HG03575 (cell line): ENCODE results near the gene VASP.

ENCODE experiments used
- ATAC-seq: cut with Tn5 transposase; IDR thresholded peaks from one replicate; pipeline ENCODE4 v1.9.1; 2021; ENCODE audit not compliant: unreplicated experiment, insufficient number of reproducible peaks, low FRiP score; ENCODE audit errors: extremely low read depth

Gene VASP

DNA sequence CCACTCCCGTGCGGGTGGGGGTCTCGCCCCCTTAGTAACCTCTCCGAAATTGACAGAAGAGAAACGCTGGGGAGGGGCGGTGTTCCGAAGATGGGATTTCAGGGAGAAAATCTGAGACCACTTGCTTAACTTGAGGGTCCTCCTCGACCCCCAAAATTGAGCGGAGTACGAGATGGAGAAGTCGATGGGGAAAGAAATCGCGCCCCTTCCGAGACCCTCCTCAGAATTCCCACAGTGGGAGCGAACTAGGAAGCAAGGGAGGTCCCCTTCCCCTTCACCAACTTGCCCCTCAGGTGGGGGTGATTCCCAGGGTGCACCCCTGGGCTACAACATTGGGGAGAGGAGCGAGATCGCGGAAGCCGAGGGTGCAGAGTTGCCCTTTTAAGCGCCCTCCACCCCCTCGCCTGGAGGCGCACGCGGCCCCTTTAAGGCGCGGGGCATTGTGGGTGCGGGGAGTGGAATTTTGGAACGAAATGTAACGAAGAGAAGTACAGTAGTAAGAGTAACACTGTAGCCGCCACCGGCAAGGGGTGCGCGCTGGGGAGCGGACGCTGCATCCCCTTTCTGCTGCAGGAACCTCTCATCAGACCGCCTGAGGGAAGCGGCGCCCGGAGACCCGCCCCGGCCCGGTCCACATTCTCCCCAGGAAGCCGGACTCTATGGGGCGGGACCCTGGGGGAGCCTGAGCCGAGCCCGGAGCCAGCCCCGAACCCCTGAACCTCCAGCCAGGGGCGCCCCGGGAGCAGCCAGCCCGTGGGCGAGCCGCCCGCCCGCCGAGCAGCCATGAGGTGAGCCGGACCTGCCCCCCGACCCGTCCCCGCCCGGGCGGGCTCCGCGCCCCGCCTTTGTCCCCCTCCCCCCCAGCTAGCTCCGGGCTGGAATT lies at the start of gene VASP:
Gene VASP, plus strand, starts transcription at position 491 of the 883 bp plus-strand sequence. Its CDS starts 293 bp downstream, at position 784.
- peak; percentile 22 for ATAC-seq

DNA sequence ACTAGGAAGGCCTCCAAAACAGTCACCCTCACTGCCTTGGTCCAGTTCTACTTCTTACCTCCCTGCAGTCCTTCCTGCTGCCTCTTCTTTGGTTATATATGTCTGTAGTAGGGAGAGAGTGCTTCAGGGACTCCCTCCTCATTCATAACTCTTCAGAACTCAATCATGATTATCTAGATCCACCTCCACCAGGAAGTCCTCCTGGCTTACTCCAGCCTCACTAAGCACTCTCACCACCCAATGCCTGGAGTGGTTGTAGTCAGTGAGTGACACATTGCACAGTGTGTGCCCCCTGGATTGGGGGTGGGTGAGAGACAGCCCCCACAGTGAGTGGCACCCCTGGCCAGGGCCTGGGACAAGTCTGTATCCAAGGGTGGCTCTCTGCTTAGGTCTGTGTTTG lies 49.5 kb upstream of the VASP start:
- ATAC-seq = no peak

DNA sequence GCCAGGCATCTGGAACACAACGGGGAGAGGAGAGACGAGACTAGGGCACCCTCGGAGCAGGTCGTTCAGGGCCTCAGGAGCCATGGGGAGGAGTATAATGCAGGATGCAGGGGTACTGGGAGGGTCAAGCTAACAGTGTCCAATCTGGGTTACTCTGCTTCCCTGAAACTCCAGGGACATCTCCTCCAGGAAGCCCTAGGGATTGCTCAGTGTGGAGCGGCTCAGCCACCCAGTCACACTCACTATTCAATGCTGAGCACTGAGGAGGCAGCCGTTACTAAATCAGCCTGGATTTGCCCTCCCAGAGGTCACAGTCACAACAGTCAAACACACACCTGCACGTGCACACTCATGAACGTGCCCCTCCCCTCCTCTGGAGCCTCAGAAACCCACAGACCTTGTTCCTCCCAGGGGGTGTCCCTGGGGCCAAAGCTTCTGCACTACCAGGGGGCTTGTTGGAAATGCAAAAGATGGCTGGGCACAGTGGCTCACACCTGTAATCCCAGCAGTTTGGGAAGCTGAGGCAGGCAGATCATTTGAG lies 46.4 kb upstream of the VASP start:
- ATAC-seq = no peak

DNA sequence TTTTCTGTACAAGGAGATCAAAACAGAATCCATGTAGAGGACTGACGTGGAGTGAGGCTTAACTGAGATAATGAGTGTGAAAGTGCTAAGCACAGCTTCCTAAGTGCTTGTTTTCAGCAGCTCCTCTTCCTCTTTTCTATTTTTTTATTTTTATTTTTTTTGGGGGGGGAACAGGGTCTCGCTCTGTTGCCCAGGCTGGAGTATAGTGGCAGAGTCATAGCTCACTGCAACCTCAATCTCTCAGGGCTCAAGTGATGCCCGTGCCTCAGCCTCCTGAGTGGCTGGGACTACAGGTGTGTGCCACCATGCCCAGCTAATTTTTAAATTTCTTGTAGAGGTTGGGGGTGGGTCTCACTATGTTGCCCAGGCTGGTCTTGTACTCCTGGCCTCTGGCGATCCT lies 45.1 kb upstream of the VASP start:
- ATAC-seq = no peak

DNA sequence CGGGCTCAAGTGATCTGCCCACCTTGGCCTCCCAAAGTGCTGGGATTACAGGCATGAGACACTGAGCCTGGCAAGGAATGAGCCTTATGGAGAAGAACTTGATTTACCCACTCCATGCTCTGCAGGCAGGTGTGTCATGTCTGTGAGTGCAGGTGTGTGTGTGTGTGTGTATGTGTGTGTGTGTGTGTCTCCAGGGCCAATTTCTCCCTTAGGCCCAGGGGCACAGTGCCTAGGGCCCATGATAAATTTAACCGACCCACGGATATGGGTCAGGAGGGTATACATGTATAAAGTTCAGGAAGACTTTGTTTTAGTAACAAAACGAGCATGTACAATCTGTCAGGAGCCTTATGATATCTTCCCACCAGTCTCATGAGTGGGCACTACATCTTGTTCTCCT lies 44.0 kb upstream of the VASP start:
- ATAC-seq = no peak

DNA sequence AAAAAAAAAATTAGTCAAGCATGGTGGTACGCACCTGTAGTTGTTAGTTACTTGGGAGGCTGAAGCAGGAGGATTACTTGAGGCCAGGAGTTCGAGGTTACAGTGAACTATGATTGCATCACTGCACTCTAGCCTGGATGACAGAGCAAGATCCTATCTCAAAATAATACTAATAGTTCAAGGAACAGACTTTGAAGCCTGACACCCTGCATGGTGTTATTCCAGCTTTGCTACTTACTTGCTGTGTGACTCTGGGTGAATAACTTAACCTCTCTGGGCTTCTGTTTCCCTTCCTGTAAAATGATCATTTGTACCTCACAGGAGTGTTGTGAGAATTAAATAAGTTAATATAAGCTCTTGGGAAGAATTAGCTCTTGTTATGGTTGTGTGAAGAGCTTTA lies 43.0 kb upstream of the VASP start:
- no peak for ATAC-seq

DNA sequence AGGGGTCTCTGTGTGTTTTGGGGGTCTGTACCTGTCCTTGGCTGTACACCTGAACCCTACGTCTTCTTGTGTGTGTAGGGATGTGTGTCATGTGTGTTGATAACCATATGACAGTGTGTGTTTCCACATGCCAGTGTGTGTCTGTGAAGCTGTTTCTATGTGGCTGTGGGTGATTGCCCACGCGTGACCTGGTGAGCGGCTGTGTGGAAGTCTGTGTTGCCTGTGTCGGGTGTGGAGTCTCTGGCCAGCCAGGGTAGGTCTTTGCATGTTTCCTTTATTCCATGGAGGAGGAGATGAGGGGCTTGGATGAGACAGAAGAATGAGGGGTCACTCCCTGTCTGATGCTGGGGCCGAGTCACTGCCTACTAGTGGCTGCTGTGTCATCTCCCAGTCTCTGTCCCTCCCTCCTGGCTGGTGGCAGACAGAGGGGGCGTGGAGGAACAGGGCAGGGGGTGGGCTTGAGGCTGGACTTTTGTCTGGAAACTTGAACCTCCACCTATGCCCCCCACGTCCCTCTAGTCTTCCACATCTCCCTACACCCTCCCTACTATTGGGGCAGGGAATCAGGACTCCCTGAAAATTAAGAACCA lies 42.3 kb upstream of the VASP start:
- ATAC-seq = no peak

DNA sequence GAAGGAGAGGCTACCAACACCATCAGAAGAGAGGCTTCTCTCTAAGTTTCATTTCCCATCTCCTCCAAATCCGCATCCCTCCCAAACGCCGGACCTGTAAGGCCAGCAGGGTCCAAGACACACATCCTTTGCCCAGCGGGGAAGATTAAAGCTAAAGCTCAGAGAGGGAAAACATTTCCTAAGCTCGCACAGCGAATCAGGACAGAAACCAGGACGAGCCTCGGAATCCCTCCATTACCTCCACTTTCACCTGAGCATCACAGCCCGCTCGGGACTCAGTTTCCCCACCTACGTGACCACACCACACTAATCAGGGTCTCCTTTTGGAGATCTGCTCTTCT lies 40.2 kb upstream of the VASP start:
- no peak for ATAC-seq

DNA sequence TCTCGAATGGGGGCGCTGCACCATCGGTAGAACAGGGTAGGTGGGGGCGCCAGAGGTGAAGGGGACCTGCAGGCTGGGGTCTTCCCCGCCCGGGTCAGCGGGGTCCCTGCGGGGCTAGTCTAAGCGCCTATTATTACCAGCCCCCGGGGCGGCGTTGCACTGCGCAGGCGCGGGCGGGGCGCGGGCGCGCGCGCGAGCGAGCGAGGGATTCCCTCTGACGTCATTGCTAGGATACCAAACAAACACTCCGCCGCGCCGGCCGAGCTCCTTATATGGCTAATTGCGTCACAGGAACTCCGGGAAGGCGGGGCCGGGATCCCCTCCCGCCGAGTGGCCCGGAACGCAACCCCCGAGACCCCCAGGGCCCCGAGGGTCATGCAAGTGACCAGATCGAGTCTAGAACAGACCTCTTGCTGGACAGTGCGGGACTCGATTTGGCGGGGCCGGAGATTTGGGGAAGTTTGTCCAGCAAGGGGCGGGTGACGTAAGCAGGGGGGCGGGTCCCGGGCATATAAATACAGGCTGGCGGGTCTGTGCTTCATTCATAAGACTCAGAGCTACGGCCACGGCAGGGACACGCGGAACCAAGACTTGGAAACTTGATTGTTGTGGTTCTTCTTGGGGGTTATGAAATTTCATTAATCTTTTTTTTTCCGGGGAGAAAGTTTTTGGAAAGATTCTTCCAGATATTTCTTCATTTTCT lies 39.7 kb upstream of the VASP start, which contains the start of gene FOSB:
Gene FOSB, plus strand, starts transcription at position 541 of the 703 bp plus-strand sequence. CDS start 591 bp downstream, outside the sequence.
- no peak for ATAC-seq

DNA sequence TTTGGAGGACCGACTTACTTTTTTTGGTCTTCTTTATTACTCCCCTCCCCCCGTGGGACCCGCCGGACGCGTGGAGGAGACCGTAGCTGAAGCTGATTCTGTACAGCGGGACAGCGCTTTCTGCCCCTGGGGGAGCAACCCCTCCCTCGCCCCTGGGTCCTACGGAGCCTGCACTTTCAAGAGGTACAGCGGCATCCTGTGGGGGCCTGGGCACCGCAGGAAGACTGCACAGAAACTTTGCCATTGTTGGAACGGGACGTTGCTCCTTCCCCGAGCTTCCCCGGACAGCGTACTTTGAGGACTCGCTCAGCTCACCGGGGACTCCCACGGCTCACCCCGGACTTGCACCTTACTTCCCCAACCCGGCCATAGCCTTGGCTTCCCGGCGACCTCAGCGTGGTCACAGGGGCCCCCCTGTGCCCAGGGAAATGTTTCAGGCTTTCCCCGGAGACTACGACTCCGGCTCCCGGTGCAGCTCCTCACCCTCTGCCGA lies 39.1 kb upstream of the VASP start:
- no peak for ATAC-seq

DNA sequence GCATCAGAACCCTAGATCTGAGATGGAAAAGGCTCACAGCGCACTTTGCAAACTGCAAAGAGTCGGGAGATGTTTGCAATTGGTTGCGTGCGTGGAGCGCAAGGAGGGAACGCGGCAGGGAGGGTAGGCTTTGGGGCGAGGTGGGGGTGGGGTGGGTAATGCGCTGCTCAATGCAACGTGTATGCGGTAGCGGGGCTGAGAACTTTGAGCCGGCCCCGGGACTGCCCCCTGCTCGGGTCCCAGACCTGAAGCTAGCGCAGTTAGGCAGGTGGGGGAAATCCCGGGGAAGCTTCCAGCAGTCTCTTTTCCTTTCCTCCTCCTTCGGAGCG lies 38.5 kb upstream of the VASP start:
- no peak for ATAC-seq

DNA sequence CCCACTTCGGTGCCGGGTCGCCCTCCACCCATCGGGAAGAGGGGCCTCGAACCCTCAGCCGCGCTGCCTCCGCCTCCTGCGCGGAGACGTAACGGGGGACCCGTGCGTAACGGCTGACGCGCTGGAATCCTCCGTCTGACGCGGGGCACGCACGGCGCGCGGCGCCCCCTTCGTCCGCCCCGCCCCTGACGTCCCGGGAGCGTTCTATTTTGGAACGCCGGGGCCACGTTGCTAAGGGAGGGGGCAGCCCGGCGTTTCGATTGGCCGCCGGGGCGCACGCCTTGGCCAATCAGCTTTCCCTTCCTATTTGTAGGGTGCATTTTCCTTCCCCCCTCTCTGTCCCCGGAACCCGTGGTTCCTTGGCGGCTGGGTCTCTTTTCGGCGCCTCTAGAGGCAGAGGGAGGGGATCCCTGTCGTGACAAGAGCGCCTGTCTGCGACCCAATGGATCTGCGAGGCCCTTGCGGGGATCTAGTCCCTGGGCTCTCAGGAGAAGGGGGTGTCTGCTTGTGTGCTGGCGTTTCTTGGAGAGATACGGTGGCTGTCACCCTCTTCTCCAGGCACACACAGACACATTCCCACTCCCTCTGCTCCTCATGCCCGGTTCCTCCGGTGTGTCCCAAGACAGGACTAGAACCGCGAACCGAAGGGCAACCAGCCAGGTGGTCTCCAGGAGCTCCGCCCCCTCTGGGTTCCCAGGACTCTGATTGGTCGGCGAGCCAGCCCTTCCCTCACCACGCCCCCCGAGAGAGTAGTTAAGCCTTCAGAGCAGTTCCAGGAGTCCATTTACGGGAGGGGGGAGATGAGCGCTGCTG lies 37.9 kb upstream of the VASP start:
- ATAC-seq = no peak

DNA sequence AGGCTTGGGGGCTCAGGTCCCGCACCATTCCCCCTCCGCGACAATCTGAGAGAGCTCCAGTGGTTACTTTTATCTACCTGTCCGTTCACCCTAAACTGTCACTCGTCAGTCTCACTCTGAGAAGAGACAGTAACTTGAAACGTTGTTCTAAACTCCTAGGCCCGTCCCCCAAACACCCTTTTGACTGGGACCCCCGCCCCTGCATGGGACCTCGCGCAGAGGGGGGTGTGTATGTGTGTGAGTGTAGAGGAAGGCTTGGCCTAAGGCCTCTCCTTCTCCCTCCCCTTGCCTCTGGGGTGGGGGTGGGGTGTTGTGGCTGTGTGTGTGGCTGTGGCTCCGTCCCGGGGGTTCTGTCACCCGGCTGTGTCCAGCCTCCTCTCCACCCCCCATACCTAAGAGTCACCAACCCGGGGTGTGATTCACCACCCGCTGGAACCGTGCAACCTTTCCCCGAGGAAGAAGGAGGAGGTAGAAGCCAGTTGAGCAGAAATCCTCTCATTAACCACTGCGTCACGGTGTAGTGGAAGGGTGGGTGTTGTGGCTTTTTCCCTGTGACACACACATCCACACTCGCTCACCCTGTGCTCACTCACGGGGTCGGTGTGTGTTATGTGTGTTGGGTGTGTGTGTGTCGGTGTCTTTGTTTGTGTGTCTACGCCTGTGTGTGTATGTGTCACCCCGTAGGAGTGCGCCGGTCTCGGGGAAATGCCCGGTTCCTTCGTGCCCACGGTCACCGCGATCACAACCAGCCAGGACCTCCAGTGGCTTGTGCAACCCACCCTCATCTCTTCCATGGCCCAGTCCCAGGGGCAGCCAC lies 37.1 kb upstream of the VASP start:
- no peak for ATAC-seq

DNA sequence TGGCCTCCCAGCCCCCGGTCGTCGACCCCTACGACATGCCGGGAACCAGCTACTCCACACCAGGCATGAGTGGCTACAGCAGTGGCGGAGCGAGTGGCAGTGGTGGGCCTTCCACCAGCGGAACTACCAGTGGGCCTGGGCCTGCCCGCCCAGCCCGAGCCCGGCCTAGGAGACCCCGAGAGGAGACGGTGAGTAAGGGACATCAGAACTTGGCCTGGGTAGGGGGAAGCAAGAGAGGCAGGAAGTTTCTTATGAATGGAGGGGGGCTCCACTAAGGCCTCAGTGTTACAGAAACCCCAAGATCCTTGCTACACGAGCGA lies 36.6 kb upstream of the VASP start:
- no peak for ATAC-seq

DNA sequence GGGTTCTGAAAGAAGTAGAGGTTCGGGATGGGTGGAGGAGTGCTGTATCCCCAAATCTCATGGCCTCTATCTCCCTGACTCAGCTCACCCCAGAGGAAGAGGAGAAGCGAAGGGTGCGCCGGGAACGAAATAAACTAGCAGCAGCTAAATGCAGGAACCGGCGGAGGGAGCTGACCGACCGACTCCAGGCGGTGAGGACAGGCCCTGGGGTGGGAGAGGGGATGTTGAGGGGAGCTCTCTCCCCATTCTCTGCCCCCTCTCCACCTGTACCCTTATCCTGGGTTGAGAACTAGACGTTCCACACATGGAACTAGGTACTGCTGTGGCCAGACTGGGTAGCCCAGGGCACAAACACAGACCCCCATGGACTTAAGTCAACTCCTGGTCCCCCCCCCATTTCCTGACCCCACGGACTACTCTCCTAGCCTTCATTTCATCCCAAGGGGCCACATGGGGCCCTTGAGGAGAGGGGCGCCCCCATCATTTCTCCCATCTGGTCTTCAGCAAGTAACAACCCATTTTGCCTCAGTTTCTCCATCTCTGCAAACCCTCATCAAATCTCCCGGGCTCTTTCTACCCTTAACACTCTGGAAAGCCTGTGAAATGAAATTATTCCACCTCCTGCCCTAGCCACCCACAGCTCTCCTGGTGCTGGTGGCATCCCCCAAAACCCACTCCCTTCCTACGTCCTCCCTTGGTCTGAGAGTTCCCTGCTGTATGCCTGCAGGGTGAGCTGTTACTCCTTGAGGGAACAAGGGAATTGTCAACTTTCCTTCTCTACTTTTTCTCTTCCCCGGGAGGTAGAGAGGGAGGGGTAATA lies 36.0 kb upstream of the VASP start:
- no peak for ATAC-seq

DNA sequence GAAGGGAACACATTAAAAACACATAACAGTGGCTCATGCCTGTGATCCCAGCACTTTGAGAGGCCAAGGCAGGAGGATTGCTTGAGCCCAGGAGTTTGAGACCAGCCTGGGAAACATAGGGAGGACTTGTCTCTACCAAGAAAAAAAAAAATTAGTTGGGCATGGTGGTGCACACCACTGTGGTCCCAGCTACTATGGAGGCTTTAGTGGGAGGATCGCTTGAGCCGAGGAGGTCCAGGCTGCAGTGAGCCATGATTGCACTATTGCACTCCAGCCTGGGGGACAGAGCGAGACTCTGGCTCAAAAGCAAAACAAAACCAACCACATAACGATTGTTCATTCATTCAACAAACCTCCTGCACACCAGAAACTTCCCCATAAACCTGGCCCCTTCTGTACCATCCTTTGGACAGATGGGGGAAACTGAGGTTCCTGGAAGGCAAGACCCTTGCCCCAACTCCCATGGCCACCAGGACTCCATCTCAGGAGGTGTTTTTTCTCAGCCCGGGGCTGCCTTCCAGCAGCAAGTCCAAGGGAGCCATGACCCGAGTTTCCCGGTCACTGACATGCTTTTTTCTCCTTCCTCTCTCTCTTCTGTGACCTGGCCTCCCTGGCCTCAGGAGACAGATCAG lies 35.2 kb upstream of the VASP start:
- no peak for ATAC-seq
